Dendritic cell treated with granulocyte-macrophage colony-stimulating factor and Interleukin-4, amounts not matched to agents 40 ng/mL and 50 ng/mL, for 4 days (primary cell): ENCODE results near the gene GPS1.

Experiments used
- H3K27ac Mint-ChIP-seq: one replicate; pipeline ENCODE4 v1.8.0; 2022; ENCODE audit warnings: mild to moderate bottlenecking, mixed read lengths
- H3K27me3 Mint-ChIP-seq: one replicate; pipeline ENCODE4 v1.8.0; 2022; ENCODE audit warnings: mild to moderate bottlenecking, mixed read lengths
- H3K36me3 Mint-ChIP-seq: one replicate; pipeline ENCODE4 v1.8.0; 2022; ENCODE audit warnings: low read depth, mixed read lengths
- H3K4me1 Mint-ChIP-seq: one replicate; pipeline ENCODE4 v1.8.0; 2022; ENCODE audit warnings: low read depth, mixed read lengths
- H3K4me3 Mint-ChIP-seq: one replicate; pipeline ENCODE4 v1.8.0; 2022; ENCODE audit warnings: mild to moderate bottlenecking, moderate library complexity, mixed read lengths
- H3K9me3 Mint-ChIP-seq: one replicate; pipeline ENCODE4 v1.8.0; 2022; ENCODE audit warnings: mixed read lengths
- intact Hi-C: fragments of 100-400 bp; cut with micrococcal nuclease; formaldehyde crosslinking; loops from one replicate; pipeline ENCODE4 v1.15.0; 2022

The GPS1 gene

GRCh38 chr17:82050152-82050760 is 1.4 kb upstream of the GPS1 start:
- H3K4me1 Mint-ChIP-seq, result peaks cover 46% of the 10 kb centered on the region
- peak overlapping the region; percentile 94 for H3K4me3 Mint-ChIP-seq
- peak overlapping the region; percentile 87 for H3K27ac Mint-ChIP-seq
- H3K9me3 Mint-ChIP-seq, result no peaks in the 10 kb centered on the region
- H3K27me3 Mint-ChIP-seq, result no peaks in the 10 kb centered on the region
- intact Hi-C loops, result no loop called here
- peaks cover 72% of the 10 kb centered on the region for H3K36me3 Mint-ChIP-seq

DNA sequence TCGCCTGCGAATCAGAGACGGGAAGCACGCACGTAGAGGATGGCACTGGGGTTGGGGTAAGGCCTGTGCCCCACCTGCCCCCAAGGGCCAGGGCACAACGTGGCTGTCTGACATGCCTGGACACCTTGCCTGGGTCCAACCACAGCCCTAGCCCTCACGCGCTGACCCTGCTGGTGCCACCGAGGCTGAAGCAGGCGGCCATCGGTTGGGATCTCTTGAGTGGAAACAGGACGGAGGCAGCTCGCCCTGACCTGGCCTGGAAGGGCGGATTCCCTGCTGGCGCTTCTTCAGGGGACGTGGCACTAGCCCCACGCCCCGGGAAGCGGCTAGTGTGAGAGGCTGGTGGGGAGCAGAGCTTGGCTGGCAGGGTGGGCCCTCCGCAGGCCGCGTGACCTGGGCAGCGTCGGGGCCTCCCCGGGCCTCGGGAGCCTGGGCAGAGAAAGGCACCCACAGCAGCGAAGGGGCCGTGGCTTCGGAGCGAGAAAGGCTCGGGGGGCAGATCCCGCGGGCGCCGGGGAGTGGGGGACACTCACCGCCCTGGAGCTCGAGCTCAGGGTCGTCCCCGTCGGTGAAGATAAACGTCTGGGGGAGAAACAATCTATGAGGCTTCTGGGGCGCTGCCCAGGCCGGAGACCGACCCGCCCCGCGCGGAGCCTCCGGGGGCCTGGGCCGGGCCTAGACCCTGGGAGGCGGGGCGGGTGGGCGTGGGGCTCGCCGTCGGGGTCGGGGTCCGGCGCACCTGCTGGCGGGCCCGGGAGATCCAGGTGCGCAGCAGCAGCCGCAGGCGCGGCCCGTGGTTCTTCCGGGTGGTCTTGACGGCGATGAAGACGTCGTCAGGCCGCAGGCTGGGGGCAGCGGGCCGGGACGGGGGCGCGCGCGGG is 697 bp upstream of the GPS1 start:
- Mint-ChIP-seq H3K27me3 (no peaks in the 10 kb centered on the region), H3K4me1 (peaks cover 46% of the 10 kb centered on the region), H3K36me3 (peaks cover 79% of the 10 kb centered on the region), H3K27ac (peak overlapping the region; percentile 87), H3K4me3 (peak overlapping the region; percentile 94), H3K9me3 (no peaks in the 10 kb centered on the region)
- intact Hi-C loops, result loop anchor here (1.0 kb wide), 1 partner anchor 14 kb away; the partner anchor contains the start of gene DCXR

DNA sequence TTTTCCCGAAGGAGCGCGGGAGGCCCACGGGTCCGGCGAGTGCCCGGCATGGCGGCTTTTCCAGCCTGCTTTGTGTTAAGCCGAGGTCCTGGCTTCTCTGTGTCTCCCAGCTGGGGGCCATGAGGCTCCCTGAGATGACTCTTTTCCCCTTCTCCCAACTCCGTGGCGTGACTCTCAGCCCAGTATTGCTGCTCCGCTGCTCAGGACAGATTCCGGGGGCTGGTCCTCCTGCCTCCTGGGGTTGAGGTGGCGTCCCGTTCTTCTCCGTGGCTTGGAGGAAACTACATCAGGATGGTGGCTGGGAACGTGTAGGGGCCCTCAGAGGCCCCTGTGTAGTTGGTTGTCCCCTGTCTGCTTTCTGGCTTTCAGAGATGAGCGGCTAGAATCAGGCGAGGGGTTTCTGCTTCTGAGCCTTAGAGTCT is 951 bp downstream of the GPS1 start:
- Mint-ChIP-seq H3K4me3 (peak overlapping the region; percentile 84), H3K27ac (peak overlapping the region; percentile 79), H3K9me3 (no peaks in the 10 kb centered on the region), H3K27me3 (no peaks in the 10 kb centered on the region), H3K36me3 (peaks cover 83% of the 10 kb centered on the region), H3K4me1 (peaks cover 46% of the 10 kb centered on the region)
- intact Hi-C loops, result no loop called here

DNA sequence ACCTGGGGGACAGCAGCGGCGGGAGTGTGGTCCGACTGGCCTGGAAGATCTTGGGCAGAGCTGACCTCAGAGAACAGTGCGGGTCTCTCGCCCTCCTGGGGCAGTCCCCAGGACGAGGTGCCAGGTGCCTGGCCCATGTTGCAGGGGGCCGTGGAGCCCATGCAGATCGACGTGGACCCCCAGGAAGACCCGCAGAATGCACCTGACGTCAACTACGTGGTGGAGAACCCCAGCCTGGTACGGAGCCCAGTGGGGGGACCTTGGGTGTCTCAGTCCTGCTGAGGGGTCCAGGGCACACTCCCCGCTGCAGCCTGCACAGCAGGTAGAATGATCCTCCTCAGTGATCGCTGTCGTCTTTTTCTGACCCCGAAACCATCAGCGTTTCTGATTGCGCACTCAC is 1.4 kb downstream of the GPS1 start:
- no peaks in the 10 kb centered on the region for H3K27me3 Mint-ChIP-seq
- H3K9me3 Mint-ChIP-seq, result no peaks in the 10 kb centered on the region
- intact Hi-C loops, result no loop called here
- peak overlapping the region; percentile 84 for H3K4me3 Mint-ChIP-seq
- peaks cover 83% of the 10 kb centered on the region for H3K36me3 Mint-ChIP-seq
- peak overlapping the region; percentile 79 for H3K27ac Mint-ChIP-seq
- peaks cover 46% of the 10 kb centered on the region for H3K4me1 Mint-ChIP-seq

DNA sequence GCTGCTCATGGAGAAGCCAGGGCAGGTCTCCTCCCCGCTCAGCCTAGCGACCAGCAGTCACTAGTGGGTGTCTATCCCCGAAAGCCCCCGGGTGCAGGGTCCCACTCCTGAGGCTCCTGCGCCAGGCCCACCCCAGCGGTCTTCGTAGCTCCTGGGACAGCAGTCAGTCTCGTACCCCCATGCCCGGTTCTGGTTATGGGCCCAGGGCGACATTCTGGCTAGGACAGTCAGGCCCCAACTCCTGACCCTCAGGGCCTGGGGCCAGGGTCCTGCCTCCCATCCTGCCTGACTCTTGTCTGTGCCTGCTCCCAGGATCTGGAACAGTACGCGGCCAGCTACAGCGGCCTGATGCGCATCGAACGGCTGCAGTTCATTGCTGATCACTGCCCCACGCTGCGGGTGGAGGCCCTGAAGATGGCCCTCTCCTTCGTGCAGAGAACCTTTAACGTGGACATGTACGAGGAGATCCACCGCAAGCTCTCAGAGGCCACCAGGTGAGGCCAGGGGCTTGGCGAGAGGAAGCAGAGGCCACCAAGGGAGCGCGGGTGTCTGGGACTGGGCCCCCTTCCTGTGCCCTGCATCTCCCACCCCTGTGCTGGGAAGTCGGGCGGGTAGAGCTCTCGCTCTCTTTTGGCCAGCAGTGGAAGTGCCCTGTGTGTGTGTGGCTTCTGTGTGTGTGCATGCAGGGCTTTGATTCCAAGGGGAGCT is 2.0 kb downstream of the GPS1 start:
- Mint-ChIP-seq H3K36me3 (peaks cover 83% of the 10 kb centered on the region), H3K9me3 (no peaks in the 10 kb centered on the region), H3K27me3 (no peaks in the 10 kb centered on the region), H3K4me1 (peaks cover 42% of the 10 kb centered on the region), H3K27ac (peak overlapping the region; percentile 41), H3K4me3 (peak overlapping the region; percentile 84)
- intact Hi-C loops, result no loop called here

DNA sequence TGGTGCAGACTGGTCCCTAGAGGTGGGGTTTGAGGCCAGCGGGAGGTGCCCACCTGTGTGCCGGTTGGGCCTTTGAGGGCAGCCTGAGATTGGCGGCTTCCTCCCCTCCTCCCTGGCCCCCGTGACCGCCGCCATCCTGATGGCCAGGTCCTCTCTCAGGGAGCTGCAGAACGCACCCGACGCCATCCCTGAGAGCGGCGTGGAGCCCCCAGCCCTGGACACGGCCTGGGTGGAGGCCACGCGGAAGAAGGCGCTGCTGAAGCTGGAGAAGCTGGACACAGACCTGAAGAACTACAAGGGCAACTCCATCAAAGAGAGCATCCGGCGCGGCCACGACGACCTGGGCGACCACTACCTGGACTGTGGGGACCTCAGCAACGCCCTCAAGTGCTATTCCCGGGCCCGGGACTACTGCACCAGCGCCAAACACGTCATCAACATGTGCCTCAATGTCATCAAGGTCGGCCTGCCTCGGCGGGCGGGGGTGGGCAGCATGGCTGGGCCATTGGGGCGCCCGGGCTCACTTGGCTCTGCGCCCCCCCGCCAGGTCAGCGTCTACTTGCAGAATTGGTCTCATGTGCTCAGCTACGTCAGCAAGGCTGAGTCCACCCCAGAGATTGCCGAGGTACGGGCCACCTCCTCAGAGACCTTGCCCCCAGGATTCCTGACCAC is 2.8 kb downstream of the GPS1 start:
- H3K27me3 Mint-ChIP-seq, result no peaks in the 10 kb centered on the region
- H3K4me1 Mint-ChIP-seq, result peaks cover 36% of the 10 kb centered on the region
- no peak overlapping the region for H3K27ac Mint-ChIP-seq
- H3K4me3 Mint-ChIP-seq, result no peak overlapping the region
- no peaks in the 10 kb centered on the region for H3K9me3 Mint-ChIP-seq
- intact Hi-C loops, result no loop called here
- peaks cover 83% of the 10 kb centered on the region for H3K36me3 Mint-ChIP-seq

GRCh38 chr17:82055023-82055964 is 3.6 kb downstream of the GPS1 start:
- Mint-ChIP-seq H3K36me3 (peaks cover 83% of the 10 kb centered on the region), H3K27me3 (no peaks in the 10 kb centered on the region), H3K4me1 (peaks cover 28% of the 10 kb centered on the region), H3K27ac (no peak overlapping the region), H3K4me3 (no peak overlapping the region), H3K9me3 (no peaks in the 10 kb centered on the region)
- intact Hi-C loops, result no loop called here

DNA sequence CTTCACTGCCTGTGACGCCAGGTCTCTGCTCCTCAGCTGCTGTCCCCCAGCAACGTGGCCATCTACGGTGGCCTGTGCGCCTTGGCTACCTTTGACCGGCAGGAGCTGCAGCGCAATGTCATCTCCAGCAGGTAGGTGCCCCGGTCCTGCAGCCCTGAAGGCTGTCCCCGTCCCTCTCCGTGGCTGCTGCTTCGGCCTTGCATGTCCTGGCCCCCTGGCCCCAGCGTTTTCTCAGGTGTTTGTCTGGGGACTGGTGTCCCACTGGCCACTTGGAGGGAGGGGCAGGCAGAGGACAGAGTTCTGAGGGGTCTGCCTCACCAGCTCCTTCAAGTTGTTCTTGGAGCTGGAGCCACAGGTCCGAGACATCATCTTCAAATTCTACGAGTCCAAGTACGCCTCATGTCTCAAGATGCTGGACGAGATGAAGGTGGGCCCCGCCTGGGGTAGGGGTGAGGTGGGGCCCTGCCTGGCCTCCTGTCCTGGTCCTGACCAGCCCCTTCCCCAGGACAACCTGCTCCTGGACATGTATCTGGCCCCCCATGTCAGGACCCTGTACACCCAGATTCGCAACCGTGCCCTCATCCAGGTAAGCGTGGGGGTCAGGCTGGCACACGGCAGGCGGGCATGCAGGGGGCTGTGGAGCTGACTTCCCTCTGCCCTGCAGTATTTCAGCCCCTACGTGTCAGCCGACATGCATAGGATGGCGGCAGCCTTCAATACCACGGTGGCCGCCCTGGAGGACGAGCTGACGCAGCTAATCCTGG is 4.4 kb downstream of the GPS1 start:
- Mint-ChIP-seq H3K9me3 (no peaks in the 10 kb centered on the region), H3K27me3 (no peaks in the 10 kb centered on the region), H3K4me1 (peaks cover 20% of the 10 kb centered on the region), H3K4me3 (no peak overlapping the region), H3K27ac (no peak overlapping the region), H3K36me3 (peaks cover 83% of the 10 kb centered on the region)
- intact Hi-C loops, result no loop called here

DNA sequence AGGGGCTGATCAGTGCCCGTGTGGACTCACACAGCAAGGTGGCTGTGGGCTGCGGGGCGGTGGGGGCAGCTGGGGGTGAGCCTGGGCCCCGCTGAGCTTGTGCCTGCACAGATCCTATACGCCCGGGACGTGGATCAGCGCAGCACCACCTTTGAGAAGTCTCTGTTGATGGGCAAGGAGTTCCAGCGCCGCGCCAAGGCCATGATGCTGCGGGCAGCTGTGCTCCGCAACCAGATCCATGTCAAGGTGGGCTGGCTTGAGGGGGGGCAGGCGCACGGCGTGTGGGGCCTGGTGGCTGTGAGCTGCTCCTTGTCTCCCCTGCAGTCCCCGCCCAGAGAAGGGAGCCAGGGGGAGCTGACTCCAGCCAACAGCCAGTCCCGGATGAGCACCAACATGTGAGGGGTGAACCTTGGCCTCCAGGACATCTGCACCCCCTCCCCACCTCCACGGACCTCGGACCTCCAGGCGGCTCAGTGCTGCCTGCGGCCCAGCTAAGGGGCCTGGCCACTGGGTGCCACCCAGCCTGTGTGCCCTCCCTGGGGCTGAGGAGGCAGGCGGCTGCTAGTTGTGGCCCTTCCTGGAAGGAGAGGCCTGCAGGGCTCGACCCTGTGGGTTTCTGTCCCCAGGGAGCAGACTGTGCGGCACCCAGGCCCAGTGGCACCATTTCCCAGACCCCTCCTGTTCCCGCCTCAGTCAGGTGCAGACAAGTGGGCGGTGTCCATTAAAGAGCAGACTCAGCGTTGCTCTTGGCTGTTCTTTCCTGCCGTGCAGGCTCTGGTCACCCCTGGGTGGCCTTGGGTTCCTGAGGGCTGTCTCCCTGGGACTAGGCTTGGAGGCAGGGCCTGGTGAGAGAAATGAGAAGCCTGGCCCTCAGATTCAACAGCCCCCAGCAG is 5.3 kb downstream of the GPS1 start:
- intact Hi-C loops, result no loop called here
- peaks cover 20% of the 10 kb centered on the region for H3K4me1 Mint-ChIP-seq
- no peaks in the 10 kb centered on the region for H3K27me3 Mint-ChIP-seq
- no peak overlapping the region for H3K4me3 Mint-ChIP-seq
- no peak overlapping the region for H3K27ac Mint-ChIP-seq
- no peaks in the 10 kb centered on the region for H3K9me3 Mint-ChIP-seq
- peaks cover 92% of the 10 kb centered on the region for H3K36me3 Mint-ChIP-seq

DNA sequence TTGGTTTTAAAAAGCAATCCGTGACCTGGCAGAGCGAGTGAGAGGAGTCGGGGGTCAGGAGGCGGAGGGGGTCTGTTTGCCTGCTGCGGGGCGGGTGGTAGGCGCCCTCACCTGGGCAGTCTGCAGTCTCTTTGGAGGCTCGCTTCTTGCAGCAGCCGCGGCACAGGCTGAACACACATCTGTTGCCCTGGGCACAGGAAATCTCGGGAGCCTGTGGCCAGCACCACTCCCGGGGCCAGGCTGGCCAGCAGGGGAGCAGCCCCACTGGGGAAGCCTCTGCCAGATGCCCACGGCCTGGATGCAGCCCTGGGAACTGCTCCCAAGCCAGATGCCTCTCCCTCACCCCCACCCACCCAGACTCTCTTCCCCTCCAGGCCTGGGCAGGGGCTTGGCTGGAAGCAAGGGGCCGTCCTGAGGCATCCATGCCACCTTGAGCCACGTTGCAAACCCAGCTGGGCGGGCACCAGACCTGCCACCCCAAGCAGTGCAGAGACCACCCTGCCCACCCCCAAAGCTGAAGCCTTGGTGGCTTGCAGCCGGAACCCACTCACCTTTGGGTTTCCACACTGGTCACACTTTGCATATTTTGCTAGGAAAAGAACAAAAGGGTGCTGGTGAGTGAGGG is 6.6 kb downstream of the GPS1 start:
- Mint-ChIP-seq H3K36me3 (peaks cover 100% of the 10 kb centered on the region), H3K27ac (no peak overlapping the region), H3K4me3 (no peak overlapping the region), H3K4me1 (peaks cover 11% of the 10 kb centered on the region), H3K9me3 (no peaks in the 10 kb centered on the region), H3K27me3 (no peaks in the 10 kb centered on the region)
- intact Hi-C loops, result no loop called here

DNA sequence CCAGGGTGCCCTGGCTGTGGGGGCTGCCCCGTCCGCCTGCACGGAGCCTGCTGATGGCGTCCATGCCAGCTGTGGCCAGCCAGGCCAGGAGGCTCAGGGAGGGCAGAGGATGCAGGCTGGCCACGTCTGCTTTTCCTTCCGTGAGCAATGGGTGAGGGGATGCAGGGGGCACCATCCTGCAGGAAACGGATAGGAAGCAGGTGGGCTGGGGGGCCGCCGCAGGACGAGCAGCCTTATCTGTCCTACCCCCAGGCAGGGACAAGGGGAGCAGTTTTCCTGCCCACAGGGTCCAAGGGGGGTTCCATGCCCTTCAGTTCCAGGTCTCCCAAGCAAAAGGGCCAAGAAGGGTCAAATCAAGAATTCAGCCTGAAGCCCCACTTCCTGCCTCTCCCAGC is 7.2 kb downstream of the GPS1 start:
- H3K4me1 Mint-ChIP-seq, result peaks cover 7% of the 10 kb centered on the region
- no peak overlapping the region for H3K4me3 Mint-ChIP-seq
- intact Hi-C loops, result no loop called here
- H3K27me3 Mint-ChIP-seq, result no peaks in the 10 kb centered on the region
- peaks cover 100% of the 10 kb centered on the region for H3K36me3 Mint-ChIP-seq
- no peak overlapping the region for H3K27ac Mint-ChIP-seq
- H3K9me3 Mint-ChIP-seq, result no peaks in the 10 kb centered on the region
